IMR-90 (cell line): ENCODE data around the gene CARD19. TPM values are rescaled to one million over a fixed set of nuclear protein-coding genes. Genes with fewer than 3 reads are reported as not detected.

Experiments used
- ATAC-seq: fragments of 200-7000 bp; cut with Tn5 transposase; 2 replicates; pipeline ENCODE4 v1.9.1; 2020; ENCODE audit warnings: low read depth, mild to moderate bottlenecking, moderate library complexity
- BruUV-seq: library from RNA; stranded (reverse); fragments of 400-500 nt; replicated peaks from 2 replicates; lab custom pipeline; 2021; lab: Mats Ljungman, UMichigan
- CTCF ChIA-PET: fragments of 300-600 bp; formaldehyde crosslinking; extraction: SDS; loops from one replicate; lab custom pipeline; 2021; ENCODE audit warnings: antibody characterized with exemption; lab: Yijun Ruan, JAX
- POLR2A ChIA-PET: fragments of 300-600 bp; sonication (Branson Sonifier 250); formaldehyde crosslinking; loops from one replicate; lab custom pipeline; 2022; ENCODE audit warnings: antibody characterized with exemption; ENCODE audit not compliant: unreplicated experiment; lab: Charles Lee
- DNase-seq: peaks from one replicate; pipeline ENCODE4 v3.0.0; 2013
- H2AFZ ChIP-seq: replicated peaks from 2 replicates; pipeline ENCODE3; 2013; ENCODE audit warnings: low read length, mild to moderate bottlenecking; ENCODE audit not compliant: poor library complexity
- H2AK5ac ChIP-seq: 2 replicates; pipeline ENCODE4 v1.6.1; 2013; ENCODE audit warnings: low read depth, low read length, inconsistent platforms
- H2AK9ac ChIP-seq: replicated peaks from 2 replicates; pipeline ENCODE3; 2013; ENCODE audit warnings: mild to moderate bottlenecking, low read depth, low read length, moderate library complexity; ENCODE audit not compliant: poor library complexity
- H2BK120ac ChIP-seq: 2 replicates; pipeline ENCODE4 v1.6.1; 2013; ENCODE audit warnings: low read depth, low read length, inconsistent platforms
- H2BK15ac ChIP-seq: 3 replicates; pipeline ENCODE4 v1.6.1; 2013; ENCODE audit warnings: low read depth, low read length, inconsistent platforms
- H2BK20ac ChIP-seq: 2 replicates; pipeline ENCODE4 v1.6.1; 2013; ENCODE audit warnings: low read depth, mild to moderate bottlenecking, inconsistent platforms, low read length, moderate library complexity
- H2BK5ac ChIP-seq: 2 replicates; pipeline ENCODE4 v1.6.1; 2013; ENCODE audit warnings: mild to moderate bottlenecking, low read depth, low read length, inconsistent platforms; ENCODE audit not compliant: poor library complexity, severe bottlenecking
- H3K14ac ChIP-seq: replicated peaks from 2 replicates; pipeline ENCODE4 v1.6.1; 2013; ENCODE audit warnings: low read depth, low read length, inconsistent platforms
- H3K18ac ChIP-seq: 2 replicates; pipeline ENCODE4 v1.6.1; 2013; ENCODE audit warnings: low read depth, low read length, control low read depth
- H3K23ac ChIP-seq: 2 replicates; pipeline ENCODE4 v1.6.1; 2013; ENCODE audit warnings: low read depth, low read length, inconsistent platforms
- H3K27ac ChIP-seq: 2 replicates; pipeline ENCODE4 v1.5.1; 2013; ENCODE audit warnings: mild to moderate bottlenecking, control low read depth, low read length; ENCODE audit not compliant: insufficient read depth
- H3K27me3 ChIP-seq: 2 replicates; pipeline ENCODE4 v1.6.1; 2013; ENCODE audit warnings: low read length; ENCODE audit not compliant: control insufficient read depth, insufficient read depth
- H3K36me3 ChIP-seq: 2 replicates; pipeline ENCODE4 v1.6.1; 2013; ENCODE audit warnings: low read length, mixed read lengths; ENCODE audit not compliant: control insufficient read depth, insufficient read depth
- H3K4ac ChIP-seq: 2 replicates; pipeline ENCODE4 v1.6.1; 2013; ENCODE audit warnings: low read depth, low read length, inconsistent platforms
- H3K4me1 ChIP-seq: 2 replicates; pipeline ENCODE4 v1.6.1; 2013; ENCODE audit warnings: low read length, mixed read lengths; ENCODE audit not compliant: control insufficient read depth, insufficient read depth
- H3K4me2 ChIP-seq: 2 replicates; pipeline ENCODE4 v1.6.1; 2013; ENCODE audit warnings: low read depth, mild to moderate bottlenecking, control low read depth, low read length, moderate library complexity
- H3K4me3 ChIP-seq: 2 replicates; pipeline ENCODE4 v1.5.1; 2013; ENCODE audit warnings: low read depth, mild to moderate bottlenecking, control low read depth, low read length, moderate library complexity; ENCODE audit not compliant: insufficient read depth
- H3K56ac ChIP-seq: 2 replicates; pipeline ENCODE4 v1.6.1; 2013; ENCODE audit warnings: low read length, inconsistent platforms; ENCODE audit not compliant: insufficient read depth; ENCODE audit errors: extremely low read depth
- H3K79me1 ChIP-seq, 2 experiments: 2 replicates each; pipeline ENCODE4 v1.6.1; 2013; ENCODE audit warnings: low read length in 2 of 2, inconsistent platforms in 1 of 2, low read depth in 1 of 2
- H3K9ac ChIP-seq: 2 replicates; pipeline ENCODE4 v1.6.1; 2013; ENCODE audit warnings: low read depth, low read length, control low read depth
- H3K9me1 ChIP-seq: 2 replicates; pipeline ENCODE4 v1.6.1; 2013; ENCODE audit warnings: low read length, inconsistent platforms; ENCODE audit not compliant: insufficient read depth
- H3K9me3 ChIP-seq: 2 replicates; pipeline ENCODE4 v1.6.1; 2013; ENCODE audit warnings: low read length; ENCODE audit not compliant: control insufficient read depth, insufficient read depth
- H4K20me1 ChIP-seq: 2 replicates; pipeline ENCODE4 v1.6.1; 2013; ENCODE audit warnings: low read length, inconsistent platforms; ENCODE audit not compliant: insufficient read depth
- H4K5ac ChIP-seq: 2 replicates; pipeline ENCODE4 v1.6.1; 2013; ENCODE audit warnings: mild to moderate bottlenecking, low read depth, low read length, control low read depth
- H4K8ac ChIP-seq, 2 experiments: 2 replicates each; pipeline ENCODE4 v1.6.1; 2013; ENCODE audit warnings: low read depth in 2 of 2, low read length in 2 of 2, control low read depth in 1 of 2, inconsistent platforms in 1 of 2
- H4K91ac ChIP-seq: 2 replicates; pipeline ENCODE4 v1.6.1; 2013; ENCODE audit warnings: low read depth, low read length, inconsistent platforms; ENCODE audit not compliant: insufficient read depth
- BHLHE40 ChIP-seq: fragments of 150-350 bp; IDR thresholded peaks from 2 replicates; pipeline ENCODE4 v1.6.1; 2016; ENCODE audit warnings: mild to moderate bottlenecking, low read depth, low read length
- CEBPB ChIP-seq: IDR thresholded peaks from 2 replicates; pipeline ENCODE4 v1.6.1; 2012; ENCODE audit warnings: low read depth, low read length, improper control_type of control experiment
- FOS ChIP-seq: fragments of 150-350 bp; IDR thresholded peaks from 2 replicates; pipeline ENCODE4 v1.6.1; 2016; ENCODE audit warnings: low read depth, low read length
- MAFK ChIP-seq: IDR thresholded peaks from 2 replicates; pipeline ENCODE4 v1.6.1; 2012; ENCODE audit warnings: low read depth, low read length, improper control_type of control experiment
- MAZ ChIP-seq: IDR thresholded peaks from 2 replicates; pipeline ENCODE4 v1.6.1; 2012; ENCODE audit warnings: low read depth, mild to moderate bottlenecking, low read length, improper control_type of control experiment, moderate library complexity, borderline replicate concordance
- MXI1 ChIP-seq: IDR thresholded peaks from 2 replicates; pipeline ENCODE4 v1.6.1; 2012; ENCODE audit warnings: low read depth, mild to moderate bottlenecking, low read length, moderate library complexity, borderline replicate concordance
- NFE2L2 ChIP-seq: fragments of 150-350 bp; IDR thresholded peaks from 2 replicates; pipeline ENCODE4 v1.6.1; 2016; ENCODE audit warnings: low read depth, mild to moderate bottlenecking, low read length
- POLR2A ChIP-seq: IDR thresholded peaks from 2 replicates; pipeline ENCODE4 v1.6.1; 2012; ENCODE audit warnings: mild to moderate bottlenecking, low read depth, low read length
- WGBS, 2 experiments: methylation state at CpG; one replicate each; pipeline versions ENCODE4 v1.1.5 to v1.1.7; 2013; ENCODE audit warnings: missing lambda C conversion rate in 2 of 2; ENCODE audit not compliant: insufficient read length in 1 of 2; ENCODE audit errors: extremely low coverage in 2 of 2; 5-methylcytosine and 5-hydroxymethylcytosine counted together
- dilution Hi-C: fragments of 300-500 bp; cut with HindIII; formaldehyde crosslinking; loops from one replicate; pipeline ENCODE4 v1.14.3; 2018; ENCODE audit warnings: low sequenced_read_pairs; ENCODE audit not compliant: unreplicated experiment
- in situ Hi-C: fragments of 300-500 bp; cut with MboI; formaldehyde crosslinking; loops from 3 replicates; pipeline ENCODE4 v1.14.3; 2019; ENCODE audit warnings: low sequenced_read_pairs, inconsistent platforms, mixed read lengths
- intact Hi-C: fragments of 100-400 bp; cut with micrococcal nuclease; formaldehyde crosslinking; loops from 2 replicates; pipeline ENCODE4 v1.10.0; 2022
- polyA plus RNA-seq, 3 experiments: library from polyadenylated mRNA; depleted of rRNA; stranded (reverse); fragments of >200 nt; gene quantifications; 2 replicates each; pipeline ENCODE4 v1.2.3, GENCODE V29; 2012; ENCODE audit warnings: low replicate concordance in 1 of 3
- total RNA-seq: library from RNA; depleted of rRNA; stranded (reverse); fragments of >200 nt; gene quantifications from 2 replicates; pipeline ENCODE4 v1.2.3, GENCODE V29; 2012
- TF ChIP-seq, protein P1 (sequence below): fragments of 150-350 bp; IDR thresholded peaks from 2 replicates; pipeline ENCODE4 v1.6.1; 2016; ENCODE audit warnings: low read depth, mild to moderate bottlenecking, low read length, moderate library complexity, borderline replicate concordance

CARD19 gene
- total and polyA plus RNA-seq, 2 of the 4 experiments (the other 2 are of a cell fraction): 17.4 to 111 TPM

- Histone ChIP-seq H3K27me3 (no peaks in the 10 kb centered on the region; the same call in 1 of the 2 replicates), H3K4me3 (no peak overlapping the region), H3K9ac (no peak overlapping the region), H2BK15ac (no peak overlapping the region), H4K5ac (no peak overlapping the region), H3K56ac (no peak overlapping the region), H3K36me3 (no peaks in the 10 kb centered on the region), H3K79me1 (no peaks in the 10 kb centered on the region), H3K18ac (no peak overlapping the region), H2BK20ac (no peak overlapping the region), H4K20me1 (no peaks in the 10 kb centered on the region), H4K91ac (no peak overlapping the region), H2BK5ac (no peak overlapping the region), H3K14ac (no peak overlapping the region), H2AK5ac (no peak overlapping the region), H3K4me2 (no peak overlapping the region), H3K4ac (no peak overlapping the region), H3K27ac (no peak overlapping the region), H3K4me1 (peaks cover 7% of the 10 kb centered on the region; the same call in 1 of the 2 replicates), H3K9me1 (no peaks in the 10 kb centered on the region; the same call in 1 of the 2 replicates), H4K8ac (no peak overlapping the region), H2BK120ac (no peak overlapping the region), H3K9me3 (peaks cover 19% of the 10 kb centered on the region), H2AK9ac (no peak overlapping the region), H2AFZ (no peak overlapping the region), H3K23ac (no peak overlapping the region)
- no peak for DNase-seq
- no peak for TF ChIP-seq MAFK
- TF ChIP-seq MXI1: no peak
- TF ChIP-seq MAZ: no peak
- TF ChIP-seq BHLHE40: no peak
- no peak for TF ChIP-seq NFE2L2
- no peak for TF ChIP-seq FOS
- no peak for TF ChIP-seq POLR2A
- TF ChIP-seq CEBPB: no peak
- TF ChIP-seq, protein P1, sequence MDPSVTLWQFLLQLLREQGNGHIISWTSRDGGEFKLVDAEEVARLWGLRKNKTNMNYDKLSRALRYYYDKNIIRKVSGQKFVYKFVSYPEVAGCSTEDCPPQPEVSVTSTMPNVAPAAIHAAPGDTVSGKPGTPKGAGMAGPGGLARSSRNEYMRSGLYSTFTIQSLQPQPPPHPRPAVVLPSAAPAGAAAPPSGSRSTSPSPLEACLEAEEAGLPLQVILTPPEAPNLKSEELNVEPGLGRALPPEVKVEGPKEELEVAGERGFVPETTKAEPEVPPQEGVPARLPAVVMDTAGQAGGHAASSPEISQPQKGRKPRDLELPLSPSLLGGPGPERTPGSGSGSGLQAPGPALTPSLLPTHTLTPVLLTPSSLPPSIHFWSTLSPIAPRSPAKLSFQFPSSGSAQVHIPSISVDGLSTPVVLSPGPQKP: no peak
- in situ Hi-C loops (no loop called here), dilution Hi-C loops (no loop called here), intact Hi-C loops (no loop called here)
- no peak for ATAC-seq
- 81% methylated on average over 3 of the region's 12 CpGs; no CpG with 5 or more reads in 1 of the 2 experiments for WGBS, 2 experiments
- BruUV-seq: no TSS peak
- POLR2A ChIA-PET: no interaction called here
- CTCF ChIA-PET: no interaction called here
Measured at GRCh38 chr9:93089481-93089991, 6.5 kb upstream of the CARD19 start.
